ENCODE data around the gene SLC8B1.

GRCh38 chr12:113359133-113359938, 24.4 kb upstream of the SLC8B1 start:
- no peak for TF ChIP-seq CTCF (IDR thresholded peaks at IDR 0.05)
- no peak for TF ChIP-seq POLR2A (IDR thresholded peaks at IDR 0.05)

Measured in right lobe of liver (tissue), 4 donors.